GM12892 (cell line): ENCODE data around the gene LIPG.

Experiments
- POLR2A ChIP-seq: IDR thresholded peaks from 2 replicates; pipeline ENCODE4 v1.6.1; 2011; ENCODE audit warnings: low read depth, low read length, control low read depth
- POLR2AphosphoS5 ChIP-seq: IDR thresholded peaks from 2 replicates; pipeline ENCODE4 v1.6.1; 2011; ENCODE audit warnings: low read depth, low read length, control low read depth
- TAF1 ChIP-seq: IDR thresholded peaks from 2 replicates; pipeline ENCODE4 v1.6.1; 2011; ENCODE audit warnings: low read depth, mild to moderate bottlenecking, control low read depth, low read length, borderline replicate concordance

- no peak for TF ChIP-seq POLR2A
- TF ChIP-seq TAF1 = no peak
- TF ChIP-seq POLR2AphosphoS5 = no peak
Observed at GRCh38 chr18:49612515-49613033, 50.7 kb downstream of the LIPG start.
